Endothelial cell (in vitro differentiated cells): ENCODE measurements around the gene SLC27A6. TPM values are rescaled to one million over a fixed set of nuclear protein-coding genes. Genes with fewer than 3 reads are reported as not detected.

ENCODE experiments used
- DNase-seq: peaks from one replicate; pipeline ENCODE4 v3.0.0; 2021; ENCODE audit warnings: low spot score
- H3K27ac Mint-ChIP-seq: one replicate; pipeline ENCODE4 v1.8.0; 2021; ENCODE audit warnings: mixed read lengths, inconsistent platforms; ENCODE audit not compliant: unreplicated experiment
- H3K27me3 Mint-ChIP-seq: one replicate; pipeline ENCODE4 v1.8.0; 2021; ENCODE audit warnings: mild to moderate bottlenecking, moderate library complexity, mixed read lengths, inconsistent platforms; ENCODE audit not compliant: unreplicated experiment
- H3K36me3 Mint-ChIP-seq: one replicate; pipeline ENCODE4 v1.8.0; 2021; ENCODE audit warnings: mild to moderate bottlenecking, low read depth, mixed read lengths, inconsistent platforms; ENCODE audit not compliant: unreplicated experiment
- H3K4me1 Mint-ChIP-seq: one replicate; pipeline ENCODE4 v1.8.0; 2021; ENCODE audit warnings: mild to moderate bottlenecking, mixed read lengths, inconsistent platforms; ENCODE audit not compliant: unreplicated experiment
- H3K4me3 Mint-ChIP-seq: one replicate; pipeline ENCODE4 v1.8.0; 2021; ENCODE audit warnings: mild to moderate bottlenecking, mixed read lengths, inconsistent platforms; ENCODE audit not compliant: unreplicated experiment
- H3K9me3 Mint-ChIP-seq: one replicate; pipeline ENCODE4 v1.8.0; 2021; ENCODE audit warnings: mixed read lengths, inconsistent platforms; ENCODE audit not compliant: unreplicated experiment
- CTCF ChIP-seq: fragments of 200-600 bp; sonication (generic); IDR thresholded peaks from one replicate; pipeline ENCODE4 v1.5.0; 2021; ENCODE audit warnings: antibody characterized with exemption; ENCODE audit not compliant: unreplicated experiment
- total RNA-seq: library from RNA; stranded (reverse); fragmentation: NEBNext Ultra II Directional; extraction: Animal tissue kit (Norgen Biotek cat#: 25700); gene quantifications from one replicate; pipeline ENCODE4 v1.2.1, GENCODE V29; 2021; ENCODE audit not compliant: unreplicated experiment

The SLC27A6 gene
- total RNA-seq, 1 donor from 2014 or later, result 0.28 TPM

- Mint-ChIP-seq H3K36me3 (no peaks in the 10 kb centered on the region), H3K27ac (no peak overlapping the region), H3K4me3 (no peak overlapping the region), H3K9me3 (no peaks in the 10 kb centered on the region), H3K27me3 (no peaks in the 10 kb centered on the region), H3K4me1 (no peaks in the 10 kb centered on the region)
- DNase-seq, result no peak
- no peak for TF ChIP-seq CTCF
Measured at GRCh38 chr5:128974567-128974966, 9.3 kb downstream of the SLC27A6 start.

- Mint-ChIP-seq H3K27ac (no peak overlapping the region), H3K4me1 (no peaks in the 10 kb centered on the region), H3K36me3 (no peaks in the 10 kb centered on the region), H3K9me3 (no peaks in the 10 kb centered on the region), H3K4me3 (no peak overlapping the region), H3K27me3 (no peaks in the 10 kb centered on the region)
- DNase-seq, result no peak
- TF ChIP-seq CTCF, result no peak
Measured at GRCh38 chr5:128979761-128980160, 14.5 kb downstream of the SLC27A6 start.

- Mint-ChIP-seq H3K9me3 (no peaks in the 10 kb centered on the region), H3K4me1 (no peaks in the 10 kb centered on the region), H3K27me3 (no peaks in the 10 kb centered on the region), H3K27ac (no peak overlapping the region), H3K4me3 (no peak overlapping the region), H3K36me3 (no peaks in the 10 kb centered on the region)
- TF ChIP-seq CTCF, result no peak
- no peak for DNase-seq
Measured at GRCh38 chr5:128980917-128981316, 15.6 kb downstream of the SLC27A6 start.

GRCh38 chr5:128984480-128984879 is 19.2 kb downstream of the SLC27A6 start:
- Mint-ChIP-seq H3K36me3 (no peaks in the 10 kb centered on the region), H3K4me3 (no peak overlapping the region), H3K9me3 (no peaks in the 10 kb centered on the region), H3K4me1 (no peaks in the 10 kb centered on the region), H3K27me3 (no peaks in the 10 kb centered on the region), H3K27ac (no peak overlapping the region)
- no peak for DNase-seq
- no peak for TF ChIP-seq CTCF

- Mint-ChIP-seq H3K27me3 (no peaks in the 10 kb centered on the region), H3K36me3 (no peaks in the 10 kb centered on the region), H3K4me3 (no peak overlapping the region), H3K27ac (no peak overlapping the region), H3K9me3 (no peaks in the 10 kb centered on the region), H3K4me1 (no peaks in the 10 kb centered on the region)
- DNase-seq, result no peak
- TF ChIP-seq CTCF, result no peak
Measured at GRCh38 chr5:128988476-128988875, 23.2 kb downstream of the SLC27A6 start.
